Raji (cell line): Measurements from ENCODE around the gene IGLON5.

ENCODE experiments used
- POLR2A ChIP-seq: IDR thresholded peaks from 2 replicates; pipeline ENCODE4 v1.6.1; 2011; ENCODE audit warnings: low read depth, low read length, control low read depth; ENCODE audit not compliant: insufficient read depth

The IGLON5 gene

GRCh38 chr19:51375504-51376221 is 64.2 kb downstream of the IGLON5 start:
- TF ChIP-seq POLR2A, result no peak

GRCh38 chr19:51377422-51377821 is 66.0 kb downstream of the IGLON5 start:
- TF ChIP-seq POLR2A, result no peak

DNA sequence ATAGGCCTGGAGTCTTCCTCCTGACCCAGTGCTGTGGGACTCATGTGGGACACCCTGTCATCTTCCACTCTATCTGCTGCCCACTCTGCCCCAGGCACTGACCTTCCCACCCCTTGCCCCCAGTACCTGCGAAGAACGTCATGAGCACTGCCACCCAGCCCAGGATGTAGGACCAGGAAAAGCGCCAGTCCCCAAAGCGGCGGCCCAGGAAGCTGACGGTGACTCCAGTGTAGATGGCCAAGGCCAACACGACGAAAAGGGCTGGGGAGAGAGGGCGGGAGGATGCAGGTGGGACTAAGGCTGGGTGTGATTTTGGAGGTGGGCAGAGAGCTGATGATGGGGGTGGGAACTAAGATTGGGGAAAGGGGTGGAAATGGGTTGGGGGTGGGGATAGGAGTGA is 68.9 kb downstream of the IGLON5 start:
- no peak for TF ChIP-seq POLR2A
